ENCODE measurements around the gene UFSP2. TPM values are rescaled to one million over a fixed set of nuclear protein-coding genes. Genes with fewer than 3 reads are reported as not detected.

The UFSP2 gene
- total and polyA plus RNA-seq, 3 experiments from 2014 or later = 19.5 to 48.9 (median 19.8) TPM

- no peaks in the 10 kb centered on the region for H3K4me1 ChIP-seq (ENCODE audit: insufficient read depth, low read length)
- no peak overlapping the region for H3K27ac ChIP-seq (ENCODE audit: low read depth, low read length)
- Mint-ChIP-seq H3K9me3 (peaks cover 0 to 9% (median 5%) of the 10 kb centered on the region in 5 donors), H3K27ac (no peak overlapping the region), H3K4me1 (peaks cover 0 to 4% (median 4%) of the 10 kb centered on the region in 3 donors), H3K36me3 (peaks cover 0 to 14% (median 8%) of the 10 kb centered on the region in 3 donors), H3K4me3 (no peak overlapping the region), H3K27me3 (peaks cover 0 to 2% of the 10 kb centered on the region in 2 donors)
- no peak for DNase-seq
- ChIA-PET POLR2A (no interaction called here), CTCF (no interaction called here)
- no peaks in the 10 kb centered on the region for H3K27me3 ChIP-seq (ENCODE audit: insufficient read depth, low read length, poor library complexity, severe bottlenecking)
- H3K4me3 ChIP-seq (ENCODE audit: low read length) = no peak overlapping the region
- H3K9me3 ChIP-seq (ENCODE audit: low read length) = no peaks in the 10 kb centered on the region
- no peaks in the 10 kb centered on the region for H3K36me3 ChIP-seq (ENCODE audit: insufficient read depth, low read length)
Observed at GRCh38 chr4:185379326-185380295, 46.2 kb downstream of the UFSP2 start.

- H3K4me3 Mint-ChIP-seq = no peak overlapping the region
- no peak overlapping the region for H3K27ac ChIP-seq (ENCODE audit: low read depth, low read length)
- H3K36me3 ChIP-seq (ENCODE audit: insufficient read depth, low read length) = no peaks in the 10 kb centered on the region
- no peaks in the 10 kb centered on the region for H3K4me1 ChIP-seq (ENCODE audit: insufficient read depth, low read length)
- CTCF ChIA-PET = no interaction called here
- peaks cover 0 to 2% of the 10 kb centered on the region in 2 donors for H3K27me3 Mint-ChIP-seq
- peaks cover 0 to 9% (median 5%) of the 10 kb centered on the region in 5 donors for H3K9me3 Mint-ChIP-seq
- H3K36me3 Mint-ChIP-seq = peaks cover 0 to 14% (median 8%) of the 10 kb centered on the region in 3 donors
- H3K27ac Mint-ChIP-seq = no peak overlapping the region
- no peak overlapping the region for H3K4me3 ChIP-seq (ENCODE audit: low read length)
- POLR2A ChIA-PET = no interaction called here
- no peaks in the 10 kb centered on the region for H3K27me3 ChIP-seq (ENCODE audit: insufficient read depth, low read length, poor library complexity, severe bottlenecking)
- H3K9me3 ChIP-seq (ENCODE audit: low read length) = no peaks in the 10 kb centered on the region
- H3K4me1 Mint-ChIP-seq = no peaks in the 10 kb centered on the region
- no peak for DNase-seq
Observed at GRCh38 chr4:185378264-185378663, 47.5 kb downstream of the UFSP2 start.

GRCh38 chr4:185374573-185374972 is 51.2 kb downstream of the UFSP2 start:
- Mint-ChIP-seq H3K4me1 (no peaks in the 10 kb centered on the region), H3K27me3 (peaks cover 0 to 2% of the 10 kb centered on the region in 2 donors), H3K27ac (no peak overlapping the region), H3K4me3 (no peak overlapping the region), H3K36me3 (peaks cover 4 to 15% (median 12%) of the 10 kb centered on the region in 3 donors), H3K9me3 (no peaks in the 10 kb centered on the region)
- POLR2A ChIA-PET = no interaction called here
- Histone ChIP-seq H3K27ac (ENCODE audit: low read depth, low read length) (no peak overlapping the region), H3K9me3 (ENCODE audit: low read length) (no peaks in the 10 kb centered on the region), H3K27me3 (ENCODE audit: insufficient read depth, low read length, poor library complexity, severe bottlenecking) (no peaks in the 10 kb centered on the region), H3K4me1 (ENCODE audit: insufficient read depth, low read length) (no peaks in the 10 kb centered on the region), H3K4me3 (ENCODE audit: low read length) (no peak overlapping the region), H3K36me3 (ENCODE audit: insufficient read depth, low read length) (peaks cover 6% of the 10 kb centered on the region)
- no peak for DNase-seq
- CTCF ChIA-PET = no interaction called here

GRCh38 chr4:185374027-185374426 is 51.7 kb downstream of the UFSP2 start:
- CTCF ChIA-PET = no interaction called here

GRCh38 chr4:185371702-185372101 is 54.1 kb downstream of the UFSP2 start:
- Mint-ChIP-seq H3K9me3 (no peaks in the 10 kb centered on the region), H3K27ac (no peak overlapping the region), H3K4me3 (no peak overlapping the region), H3K27me3 (peaks cover 0 to 2% of the 10 kb centered on the region in 2 donors), H3K4me1 (no peaks in the 10 kb centered on the region), H3K36me3 (peaks cover 7 to 22% (median 9%) of the 10 kb centered on the region in 3 donors)
- no peak for DNase-seq
- ChIA-PET POLR2A (no interaction called here), CTCF (no interaction called here)
- Histone ChIP-seq H3K27me3 (ENCODE audit: insufficient read depth, low read length, poor library complexity, severe bottlenecking) (no peaks in the 10 kb centered on the region), H3K9me3 (ENCODE audit: low read length) (no peaks in the 10 kb centered on the region), H3K4me1 (ENCODE audit: insufficient read depth, low read length) (no peaks in the 10 kb centered on the region), H3K27ac (ENCODE audit: low read depth, low read length) (no peak overlapping the region), H3K4me3 (ENCODE audit: low read length) (no peak overlapping the region), H3K36me3 (ENCODE audit: insufficient read depth, low read length) (peaks cover 6% of the 10 kb centered on the region)

More at GRCh38 chr4:185374027-185374426, 51.7 kb downstream of the UFSP2 start:
- peaks cover 4 to 16% (median 12%) of the 10 kb centered on the region in 3 donors for H3K36me3 Mint-ChIP-seq
- no peaks in the 10 kb centered on the region for H3K9me3 Mint-ChIP-seq
- H3K4me1 ChIP-seq (ENCODE audit: insufficient read depth, low read length) = no peaks in the 10 kb centered on the region
- no peaks in the 10 kb centered on the region for H3K27me3 ChIP-seq (ENCODE audit: insufficient read depth, low read length, poor library complexity, severe bottlenecking)
- H3K27ac ChIP-seq (ENCODE audit: low read depth, low read length) = no peak overlapping the region
- no peaks in the 10 kb centered on the region for H3K4me1 Mint-ChIP-seq
- POLR2A ChIA-PET = no interaction called here
- H3K9me3 ChIP-seq (ENCODE audit: low read length) = no peaks in the 10 kb centered on the region
- H3K36me3 ChIP-seq (ENCODE audit: insufficient read depth, low read length) = peaks cover 6% of the 10 kb centered on the region
- H3K4me3 Mint-ChIP-seq = no peak overlapping the region
- H3K27ac Mint-ChIP-seq = no peak overlapping the region
- no peak overlapping the region for H3K4me3 ChIP-seq (ENCODE audit: low read length)
- no peak for DNase-seq
- peaks cover 0 to 2% of the 10 kb centered on the region in 2 donors for H3K27me3 Mint-ChIP-seq

- H3K4me3 ChIP-seq (ENCODE audit: low read length) = no peak overlapping the region
- peaks cover 6% of the 10 kb centered on the region for H3K36me3 ChIP-seq (ENCODE audit: insufficient read depth, low read length)
- no peaks in the 10 kb centered on the region for H3K4me1 ChIP-seq (ENCODE audit: insufficient read depth, low read length)
- peaks cover 6 to 23% (median 7%) of the 10 kb centered on the region in 3 donors for H3K36me3 Mint-ChIP-seq
- no peaks in the 10 kb centered on the region for H3K27me3 Mint-ChIP-seq
- ChIA-PET CTCF (no interaction called here), POLR2A (no interaction called here)
- H3K27ac Mint-ChIP-seq = peak overlapping the region in 1 of 8 donors; percentile 38
- no peaks in the 10 kb centered on the region for H3K4me1 Mint-ChIP-seq
- H3K9me3 ChIP-seq (ENCODE audit: low read length) = no peaks in the 10 kb centered on the region
- no peaks in the 10 kb centered on the region for H3K9me3 Mint-ChIP-seq
- no peaks in the 10 kb centered on the region for H3K27me3 ChIP-seq (ENCODE audit: insufficient read depth, low read length, poor library complexity, severe bottlenecking)
- no peak overlapping the region for H3K27ac ChIP-seq (ENCODE audit: low read depth, low read length)
- no peak overlapping the region for H3K4me3 Mint-ChIP-seq
- no peak for DNase-seq
Observed at GRCh38 chr4:185370268-185370949, 55.4 kb downstream of the UFSP2 start.

- Mint-ChIP-seq H3K36me3 (peaks cover 6 to 23% (median 7%) of the 10 kb centered on the region in 3 donors), H3K4me1 (no peaks in the 10 kb centered on the region), H3K4me3 (no peak overlapping the region), H3K9me3 (no peaks in the 10 kb centered on the region), H3K27me3 (no peaks in the 10 kb centered on the region), H3K27ac (no peak overlapping the region)
- Histone ChIP-seq H3K27ac (ENCODE audit: low read depth, low read length) (no peak overlapping the region), H3K27me3 (ENCODE audit: insufficient read depth, low read length, poor library complexity, severe bottlenecking) (no peaks in the 10 kb centered on the region), H3K4me1 (ENCODE audit: insufficient read depth, low read length) (no peaks in the 10 kb centered on the region), H3K36me3 (ENCODE audit: insufficient read depth, low read length) (peaks cover 6% of the 10 kb centered on the region), H3K9me3 (ENCODE audit: low read length) (no peaks in the 10 kb centered on the region), H3K4me3 (ENCODE audit: low read length) (no peak overlapping the region)
- DNase-seq = no peak
- CTCF ChIA-PET = no interaction called here
- POLR2A ChIA-PET = no interaction called here
Observed at GRCh38 chr4:185369731-185370130, 56.0 kb downstream of the UFSP2 start.

GRCh38 chr4:185364886-185365285 is 60.9 kb downstream of the UFSP2 start:
- Histone ChIP-seq H3K27ac (ENCODE audit: low read depth, low read length) (no peak overlapping the region), H3K9me3 (ENCODE audit: low read length) (no peaks in the 10 kb centered on the region), H3K4me3 (ENCODE audit: low read length) (no peak overlapping the region), H3K27me3 (ENCODE audit: insufficient read depth, low read length, poor library complexity, severe bottlenecking) (no peaks in the 10 kb centered on the region), H3K4me1 (ENCODE audit: insufficient read depth, low read length) (no peaks in the 10 kb centered on the region), H3K36me3 (ENCODE audit: insufficient read depth, low read length) (no peaks in the 10 kb centered on the region)
- ChIA-PET POLR2A (no interaction called here), CTCF (interaction anchor here (1.5 kb wide), 1 partner anchor 12 kb away, joined by 3 read pairs; no protein-coding TSS in a partner anchor)
- no peaks in the 10 kb centered on the region for H3K27me3 Mint-ChIP-seq
- H3K9me3 Mint-ChIP-seq = no peaks in the 10 kb centered on the region
- H3K27ac Mint-ChIP-seq = no peak overlapping the region
- H3K4me3 Mint-ChIP-seq = no peak overlapping the region
- no peaks in the 10 kb centered on the region for H3K4me1 Mint-ChIP-seq
- H3K36me3 Mint-ChIP-seq = peaks cover 4 to 37% (median 6%) of the 10 kb centered on the region in 3 donors
- no peak for DNase-seq
